Measurements from ENCODE around the gene ANKRD53. TPM values are rescaled to one million over a fixed set of nuclear protein-coding genes. Genes with fewer than 3 reads are reported as not detected.

The ANKRD53 gene
- total and polyA plus RNA-seq, 2 donors (not counting 3 experiments of a cell fraction or from before 2014, with no cell fraction given), result 1.3 to 1.4 TPM

- no peak overlapping the region for H3K27ac ChIP-seq (ENCODE audit: insufficient read depth, low read depth, low read length)
- H3K9ac ChIP-seq (replicated peaks; ENCODE audit: extremely low read depth, insufficient read depth, low read length), result no peak overlapping the region
- H4K20me1 ChIP-seq (replicated peaks; ENCODE audit: control insufficient read depth, extremely low read depth, insufficient read depth, low read length), result no peaks in the 10 kb centered on the region
- no TSS peak for BruUV-seq (replicated peaks)
- no peak overlapping the region for H2AFZ ChIP-seq (ENCODE audit: low read depth, low read length)
- FAIRE-seq (no peak), DNase-seq (ENCODE audit: low read depth, low spot score) (no peak)
- H3K4me3 ChIP-seq (replicated peaks in 1 of 3; ENCODE audit: insufficient read depth in 1 of 3, low read depth in 1 of 3, low read length in 3 of 3), result no peak overlapping the region
- no peaks in the 10 kb centered on the region for H3K9me3 ChIP-seq (replicated peaks; ENCODE audit: control insufficient read depth, insufficient read depth, low read length)
- no peak for TF ChIP-seq POLR2A (IDR thresholded peaks at IDR 0.05; ENCODE audit: low read depth, low read length)
- no peak for TF ChIP-seq MAX (IDR thresholded peaks at IDR 0.05; ENCODE audit: insufficient read depth, insufficient read length)
- TF ChIP-seq MYC (IDR thresholded peaks at IDR 0.05; ENCODE audit: low read depth, low read length), result no peak
- TF ChIP-seq FOS (IDR thresholded peaks at IDR 0.05; ENCODE audit: borderline replicate concordance, insufficient read depth, low read length), result no peak
- peaks cover 26 to 49% of the 10 kb centered on the region in 2 experiments for H3K27me3 ChIP-seq (ENCODE audit: control insufficient read depth in 2 of 2, insufficient read depth in 2 of 2, low read length in 2 of 2)
- H3K4me1 ChIP-seq (ENCODE audit: control insufficient read depth, extremely low read depth, insufficient read depth, low read length), result peaks cover 2% of the 10 kb centered on the region
- intact Hi-C loops (cut with micrococcal nuclease) (no loop called here), dilution Hi-C loops (cut with MboI; ENCODE audit: extremely low pct_ligation_motif_present, low sequenced_read_pairs) (no loop called here)
- POLR2A ChIA-PET, result no interaction called here
- CTCF ChIA-PET, result interaction anchor here (0.6 to 10.3 kb wide), 13 partner anchors 7 to 310 kb away, joined by 3 to 84 read pairs (median 12); partner anchors contain the start of gene ANKRD53
- no peaks in the 10 kb centered on the region for H3K9me1 ChIP-seq (replicated peaks; ENCODE audit: control insufficient read depth, extremely low read depth, insufficient read depth, low read length)
- no peaks in the 10 kb centered on the region for H3K36me3 ChIP-seq (ENCODE audit: control insufficient read depth in 2 of 2, extremely low read depth in 1 of 2, insufficient read depth in 2 of 2, low read length in 2 of 2)
- no peaks in the 10 kb centered on the region for H3K79me2 ChIP-seq (ENCODE audit: control insufficient read depth, insufficient read depth, low read length)
- H3K4me2 ChIP-seq (ENCODE audit: insufficient read depth, low read length), result no peak overlapping the region
These were observed 11.7 kb upstream of the ANKRD53 start for GRCh38 chr2:70966681-70967080.

DNA sequence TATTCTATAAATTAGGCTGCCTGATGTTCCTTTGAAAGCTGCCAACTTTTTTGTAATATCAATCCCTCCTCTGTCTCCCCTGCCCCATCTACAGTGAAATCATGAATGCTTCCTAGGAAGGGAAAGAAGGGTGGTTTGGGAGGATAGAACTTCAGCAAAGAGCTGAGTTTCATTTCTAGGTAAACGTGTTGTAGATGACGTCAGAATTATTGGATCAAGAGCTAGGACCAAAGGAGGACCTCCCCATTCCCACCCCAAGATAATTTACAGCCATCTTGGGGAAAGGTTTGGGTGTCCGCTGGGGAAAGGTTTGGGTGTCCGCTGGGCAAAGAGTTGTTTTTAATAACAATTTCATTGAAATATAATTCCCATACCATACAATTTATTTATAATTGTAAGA, 11.2 kb upstream of the ANKRD53 start:
- intact Hi-C loops (cut with micrococcal nuclease) (no loop called here), dilution Hi-C loops (cut with MboI; ENCODE audit: extremely low pct_ligation_motif_present, low sequenced_read_pairs) (no loop called here)
- H3K4me3 ChIP-seq (replicated peaks in 1 of 3; ENCODE audit: insufficient read depth in 1 of 3, low read depth in 1 of 3, low read length in 3 of 3), result no peak overlapping the region
- no peaks in the 10 kb centered on the region for H3K36me3 ChIP-seq (ENCODE audit: control insufficient read depth in 2 of 2, extremely low read depth in 1 of 2, insufficient read depth in 2 of 2, low read length in 2 of 2)
- H2AFZ ChIP-seq (ENCODE audit: low read depth, low read length), result no peak overlapping the region
- TF ChIP-seq GATA2 (IDR thresholded peaks at IDR 0.05; ENCODE audit: insufficient read depth, insufficient read length, low read depth, low read length), result no peak
- TF ChIP-seq MAX (IDR thresholded peaks at IDR 0.05; ENCODE audit: insufficient read depth, insufficient read length), result no peak
- no peak for TF ChIP-seq POLR2AphosphoS5 (IDR thresholded peaks at IDR 0.05; ENCODE audit: insufficient read depth, low read depth, low read length)
- TF ChIP-seq EZH2 (IDR thresholded peaks at IDR 0.05; ENCODE audit: borderline replicate concordance, low read depth, low read length, severe bottlenecking), result no peak
- TF ChIP-seq JUN (IDR thresholded peaks at IDR 0.05; ENCODE audit: borderline replicate concordance, insufficient read depth, insufficient read length, low read depth), result no peak
- no peak for TF ChIP-seq CTCF (IDR thresholded peaks at IDR 0.05; ENCODE audit: extremely low read depth in 1 of 2, insufficient read depth in 1 of 2, low read depth in 1 of 2, low read length in 2 of 2)
- no peak for TF ChIP-seq FOS (IDR thresholded peaks at IDR 0.05; ENCODE audit: borderline replicate concordance, insufficient read depth, low read length)
- TF ChIP-seq MYC (IDR thresholded peaks at IDR 0.05; ENCODE audit: low read depth, low read length), result no peak
- TF ChIP-seq POLR2A (IDR thresholded peaks at IDR 0.05; ENCODE audit: low read depth, low read length), result no peak
- H3K27ac ChIP-seq (ENCODE audit: insufficient read depth, low read depth, low read length), result no peak overlapping the region
- H3K79me2 ChIP-seq (ENCODE audit: control insufficient read depth, insufficient read depth, low read length), result no peaks in the 10 kb centered on the region
- H3K4me2 ChIP-seq (ENCODE audit: insufficient read depth, low read length), result no peak overlapping the region
- peaks cover 2% of the 10 kb centered on the region for H3K4me1 ChIP-seq (ENCODE audit: control insufficient read depth, extremely low read depth, insufficient read depth, low read length)
- H3K9ac ChIP-seq (replicated peaks; ENCODE audit: extremely low read depth, insufficient read depth, low read length), result no peak overlapping the region
- FAIRE-seq, result no peak
- no peak for DNase-seq (ENCODE audit: low read depth, low spot score)
- peaks cover 27 to 50% of the 10 kb centered on the region in 2 experiments for H3K27me3 ChIP-seq (ENCODE audit: control insufficient read depth in 2 of 2, insufficient read depth in 2 of 2, low read length in 2 of 2)
- no peaks in the 10 kb centered on the region for H3K9me3 ChIP-seq (replicated peaks; ENCODE audit: control insufficient read depth, insufficient read depth, low read length)
- BruUV-seq (replicated peaks), result no TSS peak
- CTCF ChIA-PET, result interaction anchor here (3.8 to 10.3 kb wide), 4 partner anchors 10 to 35 kb away, joined by 49 to 84 read pairs (median 58); partner anchors contain the start of gene ANKRD53
- POLR2A ChIA-PET, result no interaction called here
- H4K20me1 ChIP-seq (replicated peaks; ENCODE audit: control insufficient read depth, extremely low read depth, insufficient read depth, low read length), result no peaks in the 10 kb centered on the region
- no peaks in the 10 kb centered on the region for H3K9me1 ChIP-seq (replicated peaks; ENCODE audit: control insufficient read depth, extremely low read depth, insufficient read depth, low read length)

Data from endothelial cell of umbilical vein (primary cell).